PC-9 (cell line): ENCODE results near the gene RUNX3. TPM values are rescaled to one million over a fixed set of nuclear protein-coding genes. Genes with fewer than 3 reads are reported as not detected.

Source experiments
- BruUV-seq: library from RNA; stranded (reverse); fragments of 400-500 nt; replicated peaks from 2 replicates; lab custom pipeline; 2021; lab: Mats Ljungman, UMichigan
- CTCF ChIA-PET: fragments of 300-600 bp; sonication (Branson Sonifier 250); formaldehyde crosslinking; loops from one replicate; lab custom pipeline; 2022; ENCODE audit warnings: antibody characterized with exemption; lab: Charles Lee
- POLR2A ChIA-PET: fragments of 300-600 bp; sonication (Branson Sonifier 250); formaldehyde crosslinking; loops from one replicate; lab custom pipeline; 2022; ENCODE audit warnings: antibody characterized with exemption; ENCODE audit not compliant: unreplicated experiment; lab: Charles Lee
- DNase-seq, 2 experiments: peaks; one replicate each; pipeline versions ENCODE4 v3.0.0 to v3.0.0-alpha.2; 2015 to 2022; ENCODE audit warnings: mixed read lengths in 1 of 2
- H2AFZ ChIP-seq: fragments of 200-600 bp; sonication (generic); 2 replicates; pipeline ENCODE4 v1.8.1; 2017; ENCODE audit warnings: antibody characterized with exemption
- H3F3A ChIP-seq: fragments of 200-600 bp; sonication (generic); 2 replicates; pipeline ENCODE4 v1.8.1; 2017; ENCODE audit warnings: antibody characterized with exemption, mild to moderate bottlenecking, low read depth; ENCODE audit not compliant: insufficient read depth
- H3K27ac ChIP-seq: fragments of 200-600 bp; sonication (generic); 2 replicates; pipeline ENCODE4 v1.6.1; 2016; ENCODE audit warnings: mixed run types
- H3K27me3 ChIP-seq: fragments of 200-600 bp; sonication (generic); 2 replicates; pipeline ENCODE4 v1.6.1; 2016; ENCODE audit warnings: low read depth, mixed run types; ENCODE audit not compliant: insufficient read depth
- H3K36me3 ChIP-seq: fragments of 200-600 bp; sonication (generic); 2 replicates; pipeline ENCODE4 v1.6.1; 2016; ENCODE audit warnings: low read depth, mixed run types
- H3K4me1 ChIP-seq: fragments of 200-600 bp; sonication (generic); replicated peaks from 2 replicates; pipeline ENCODE4 v1.6.1; 2016; ENCODE audit warnings: mixed run types; ENCODE audit not compliant: insufficient read depth
- H3K4me2 ChIP-seq: fragments of 200-600 bp; sonication (generic); 2 replicates; pipeline ENCODE4 v1.6.1; 2017; ENCODE audit warnings: mixed run types
- H3K4me3 ChIP-seq: fragments of 200-600 bp; sonication (generic); 2 replicates; pipeline ENCODE4 v1.6.1; 2016; ENCODE audit warnings: mixed run types
- H3K79me2 ChIP-seq: fragments of 200-600 bp; sonication (generic); 2 replicates; pipeline ENCODE4 v1.6.1; 2017; ENCODE audit warnings: low read depth, mixed run types
- H3K9me2 ChIP-seq: fragments of 200-600 bp; sonication (generic); 2 replicates; pipeline ENCODE4 v1.8.1; 2017; ENCODE audit warnings: mild to moderate bottlenecking; ENCODE audit not compliant: insufficient read depth
- H3K9me3 ChIP-seq: fragments of 200-600 bp; sonication (generic); 2 replicates; pipeline ENCODE4 v1.8.1; 2016; ENCODE audit warnings: low read depth; ENCODE audit not compliant: insufficient read depth
- H4K20me1 ChIP-seq: fragments of 200-600 bp; sonication (generic); 2 replicates; pipeline ENCODE4 v1.8.1; 2017; ENCODE audit not compliant: insufficient read depth
- EZH2 ChIP-seq: fragments of 200-600 bp; sonication (generic); IDR thresholded peaks from 2 replicates; pipeline ENCODE4 v1.8.0; 2017; ENCODE audit warnings: antibody characterized with exemption, low read depth
- intact Hi-C: fragments of 100-400 bp; cut with micrococcal nuclease; formaldehyde crosslinking; loops from one replicate; pipeline ENCODE4 v1.10.0; 2022; ENCODE audit not compliant: unreplicated experiment
- total RNA-seq: library from RNA; stranded (reverse); gene quantifications from 2 replicates; pipeline ENCODE4 v1.2.3, GENCODE V29; 2021
- TF ChIP-seq, protein P1 (sequence below): fragments of 200-600 bp; sonication (generic); conservative IDR thresholded peaks from 2 replicates; pipeline ENCODE4 v1.6.1; 2017; ENCODE audit warnings: mixed run types, antibody characterized with exemption, mild to moderate bottlenecking, moderate library complexity

Gene RUNX3
- total RNA-seq, 1 experiment from 2014 or later: not detected

GRCh38 chr1:24960071-24960801 is 30.2 kb upstream of the RUNX3 start:
- ChIA-PET POLR2A (no interaction called here), CTCF (no interaction called here)
- Histone ChIP-seq H3K4me1 (no peaks in the 10 kb centered on the region), H3K27ac (no peak overlapping the region), H4K20me1 (no peaks in the 10 kb centered on the region), H2AFZ (no peak overlapping the region), H3K36me3 (no peaks in the 10 kb centered on the region), H3K27me3 (no peaks in the 10 kb centered on the region), H3K79me2 (no peaks in the 10 kb centered on the region), H3K9me3 (no peaks in the 10 kb centered on the region), H3F3A (peaks cover 3% of the 10 kb centered on the region; the same call in 1 of the 2 replicates), H3K9me2 (no peaks in the 10 kb centered on the region), H3K4me3 (no peak overlapping the region), H3K4me2 (no peak overlapping the region)
- TF ChIP-seq EZH2: no peak
- TF ChIP-seq, protein P1, sequence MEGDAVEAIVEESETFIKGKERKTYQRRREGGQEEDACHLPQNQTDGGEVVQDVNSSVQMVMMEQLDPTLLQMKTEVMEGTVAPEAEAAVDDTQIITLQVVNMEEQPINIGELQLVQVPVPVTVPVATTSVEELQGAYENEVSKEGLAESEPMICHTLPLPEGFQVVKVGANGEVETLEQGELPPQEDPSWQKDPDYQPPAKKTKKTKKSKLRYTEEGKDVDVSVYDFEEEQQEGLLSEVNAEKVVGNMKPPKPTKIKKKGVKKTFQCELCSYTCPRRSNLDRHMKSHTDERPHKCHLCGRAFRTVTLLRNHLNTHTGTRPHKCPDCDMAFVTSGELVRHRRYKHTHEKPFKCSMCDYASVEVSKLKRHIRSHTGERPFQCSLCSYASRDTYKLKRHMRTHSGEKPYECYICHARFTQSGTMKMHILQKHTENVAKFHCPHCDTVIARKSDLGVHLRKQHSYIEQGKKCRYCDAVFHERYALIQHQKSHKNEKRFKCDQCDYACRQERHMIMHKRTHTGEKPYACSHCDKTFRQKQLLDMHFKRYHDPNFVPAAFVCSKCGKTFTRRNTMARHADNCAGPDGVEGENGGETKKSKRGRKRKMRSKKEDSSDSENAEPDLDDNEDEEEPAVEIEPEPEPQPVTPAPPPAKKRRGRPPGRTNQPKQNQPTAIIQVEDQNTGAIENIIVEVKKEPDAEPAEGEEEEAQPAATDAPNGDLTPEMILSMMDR: no peak
- BruUV-seq: no TSS peak
- no peak for DNase-seq
- intact Hi-C loops: no loop called here

- CTCF ChIA-PET: no interaction called here
- BruUV-seq: no TSS peak
Observed at GRCh38 chr1:24959623-24959975, 29.5 kb upstream of the RUNX3 start.

DNA sequence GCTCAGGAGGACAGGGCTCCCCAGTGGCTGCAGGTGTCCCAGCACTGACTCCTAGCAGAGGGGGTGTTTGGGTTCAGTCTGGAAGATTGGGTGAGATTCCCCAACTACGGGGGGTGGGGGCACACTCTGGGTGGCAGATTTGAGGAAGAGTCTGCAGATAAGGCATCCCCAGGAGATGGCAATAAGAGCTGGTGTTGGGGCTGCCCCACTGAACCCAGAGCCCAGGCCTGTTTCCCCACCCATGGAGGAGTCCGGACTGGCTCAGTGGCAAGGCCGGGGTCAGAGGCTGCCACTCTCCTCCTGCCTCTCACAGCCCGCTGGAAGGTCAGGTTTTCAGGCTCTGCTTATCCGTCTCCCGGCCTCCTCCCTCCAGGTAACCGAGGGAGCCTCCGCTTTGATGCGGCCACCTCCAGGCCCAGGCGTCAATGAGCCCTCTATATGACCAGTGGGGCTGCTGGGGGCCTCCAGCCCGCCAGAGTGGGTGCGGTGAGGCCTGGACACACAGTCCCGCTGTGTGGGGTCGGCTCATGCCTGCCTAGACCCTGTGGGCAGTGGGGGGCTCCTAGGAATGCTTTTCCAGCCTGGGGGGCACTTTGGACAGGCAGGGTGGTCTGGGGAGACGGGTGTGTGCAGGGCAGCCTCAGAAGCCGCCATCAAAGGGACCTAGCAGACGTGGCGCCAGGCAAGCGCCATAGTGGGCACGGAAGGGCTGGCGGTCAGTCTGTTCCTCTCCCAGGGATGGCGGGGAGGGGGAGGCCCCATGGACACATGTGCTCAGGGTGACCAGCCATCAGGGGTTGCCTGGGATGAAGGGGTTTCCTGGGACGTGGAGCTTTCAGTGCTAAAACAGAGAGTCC is 28.9 kb upstream of the RUNX3 start:
- Histone ChIP-seq H3K4me3 (no peak overlapping the region), H3K27me3 (no peaks in the 10 kb centered on the region), H3K4me2 (no peak overlapping the region), H3K27ac (no peak overlapping the region), H3K9me2 (no peaks in the 10 kb centered on the region), H3F3A (peaks cover 3% of the 10 kb centered on the region; the same call in 1 of the 2 replicates), H3K36me3 (no peaks in the 10 kb centered on the region), H3K4me1 (no peaks in the 10 kb centered on the region), H3K79me2 (no peaks in the 10 kb centered on the region), H4K20me1 (no peaks in the 10 kb centered on the region), H3K9me3 (no peaks in the 10 kb centered on the region), H2AFZ (no peak overlapping the region)
- intact Hi-C loops: no loop called here
- TF ChIP-seq EZH2: no peak
- TF ChIP-seq, protein P1: no peak
- no TSS peak for BruUV-seq
- CTCF ChIA-PET: no interaction called here
- no peak for DNase-seq
- POLR2A ChIA-PET: no interaction called here

More at GRCh38 chr1:24959623-24959975, 29.5 kb upstream of the RUNX3 start:
- Histone ChIP-seq H3K79me2 (no peaks in the 10 kb centered on the region), H3K27me3 (no peaks in the 10 kb centered on the region), H3F3A (peaks cover 3% of the 10 kb centered on the region; the same call in 1 of the 2 replicates), H3K4me1 (no peaks in the 10 kb centered on the region), H3K4me3 (no peak overlapping the region), H3K9me2 (no peaks in the 10 kb centered on the region), H3K36me3 (no peaks in the 10 kb centered on the region), H2AFZ (no peak overlapping the region), H3K9me3 (no peaks in the 10 kb centered on the region), H3K27ac (no peak overlapping the region), H4K20me1 (no peaks in the 10 kb centered on the region), H3K4me2 (no peak overlapping the region)
- intact Hi-C loops: no loop called here
- TF ChIP-seq EZH2: no peak
- TF ChIP-seq, protein P1: no peak
- POLR2A ChIA-PET: no interaction called here
- DNase-seq: peak in 1 of 2 experiments; percentile 15
